ENCODE data around the gene KCND1. TPM values are rescaled to one million over a fixed set of nuclear protein-coding genes. Genes with fewer than 3 reads are reported as not detected.

The KCND1 gene
- total and polyA plus RNA-seq, 12 donors: 0.13 to 1.7 (median 0.36) TPM

GRCh38 chrX:48996969-48997368 is 25.3 kb upstream of the KCND1 start:
- Histone ChIP-seq H3K27ac (no peak overlapping the region), H3K27me3 (peaks cover 0 to 3% (median 0%) of the 10 kb centered on the region in 7 donors), H3K36me3 (peaks cover 0 to 68% (median 0%) of the 10 kb centered on the region in 9 donors), H3K9me3 (no peaks in the 10 kb centered on the region), H3K4me3 (no peak overlapping the region), H3K4me1 (peaks cover 0 to 9% (median 0%) of the 10 kb centered on the region in 9 donors)
- TF ChIP-seq CTCF (IDR thresholded peaks at IDR 0.05): no peak
- 67 to 70% methylated on average over 6 of the region's 6 CpGs for WGBS, 2 donors
- ATAC-seq (no peak), DNase-seq (no peak)
- intact Hi-C loops (cut with DNase I): no loop called here

GRCh38 chrX:48992341-48992740 is 20.7 kb upstream of the KCND1 start:
- Histone ChIP-seq H3K4me1 (no peaks in the 10 kb centered on the region), H3K9me3 (no peaks in the 10 kb centered on the region), H3K27ac (no peak overlapping the region), H3K4me3 (no peak overlapping the region), H3K36me3 (peaks cover 0 to 90% (median 0%) of the 10 kb centered on the region in 9 donors), H3K27me3 (peaks cover 0 to 3% (median 0%) of the 10 kb centered on the region in 7 donors)
- DNase-seq: no peak
- no peak for TF ChIP-seq CTCF (IDR thresholded peaks at IDR 0.05)
- intact Hi-C loops (cut with DNase I): no loop called here
- no peak for ATAC-seq

- intact Hi-C loops (cut with DNase I): no loop called here
- no peak for TF ChIP-seq CTCF (IDR thresholded peaks at IDR 0.05)
- peaks cover 0 to 80% (median 0%) of the 10 kb centered on the region in 9 donors for H3K36me3 ChIP-seq
- WGBS, 2 donors: 67 to 74% methylated on average over 4 of the region's 4 CpGs
- ATAC-seq (peak in 5 of 8 donors; percentile 37 to 57 (median 44)), DNase-seq (peak in 1 of 2 donors; percentile 32)
- H3K4me3 ChIP-seq: no peak overlapping the region
- no peaks in the 10 kb centered on the region for H3K9me3 ChIP-seq
- H3K27me3 ChIP-seq: no peaks in the 10 kb centered on the region
- no peak overlapping the region for H3K27ac ChIP-seq
- H3K4me1 ChIP-seq: no peaks in the 10 kb centered on the region
These were observed 17.8 kb upstream of the KCND1 start for GRCh38 chrX:48989483-48989882.

- H3K4me1 ChIP-seq: no peaks in the 10 kb centered on the region
- no peak overlapping the region for H3K27ac ChIP-seq
- intact Hi-C loops (cut with DNase I): no loop called here
- H3K27me3 ChIP-seq: peaks cover 0 to 4% (median 0%) of the 10 kb centered on the region in 7 donors
- peaks cover 0 to 82% (median 15%) of the 10 kb centered on the region in 9 donors for H3K36me3 ChIP-seq
- WGBS, 2 donors: 86 to 88% methylated on average over 3 of the region's 3 CpGs
- ATAC-seq (no peak), DNase-seq (no peak)
- no peak overlapping the region for H3K4me3 ChIP-seq
- no peaks in the 10 kb centered on the region for H3K9me3 ChIP-seq
- no peak for TF ChIP-seq CTCF (IDR thresholded peaks at IDR 0.05)
These were observed 12.3 kb upstream of the KCND1 start for GRCh38 chrX:48983896-48984295.
